WERI-Rb-1 (cell line): ENCODE measurements around the gene ZFAND6.
"Not testable (repeated sequence)": the region's sequence is repeated elsewhere in the genome, so short reads cannot be mapped to it uniquely, and the experiment has no call there.

Experiments used
- DNase-seq: peaks from one replicate; pipeline ENCODE4 v3.0.0-alpha.2; 2020
- H3K27ac ChIP-seq: fragments of 250-450 bp; sonication (Bioruptor Pico); 2 replicates; pipeline ENCODE4 v1.5.1; 2020; ENCODE audit warnings: mild to moderate bottlenecking, moderate library complexity
- H3K27me3 ChIP-seq: fragments of 250-450 bp; sonication (Bioruptor Pico); 2 replicates; pipeline ENCODE4 v1.5.1; 2021; ENCODE audit warnings: mild to moderate bottlenecking, low read depth, moderate library complexity; ENCODE audit not compliant: insufficient read depth, severe bottlenecking
- H3K36me3 ChIP-seq: fragments of 250-450 bp; sonication (Bioruptor Pico); 2 replicates; pipeline ENCODE4 v1.5.1; 2020; ENCODE audit warnings: mild to moderate bottlenecking, moderate library complexity
- H3K4me3 ChIP-seq: 2 replicates; pipeline ENCODE4 v1.5.1; 2011; ENCODE audit warnings: low read depth, mild to moderate bottlenecking, control low read depth, low read length
- H3K9me3 ChIP-seq: fragments of 250-450 bp; sonication (Bioruptor Pico); 2 replicates; pipeline ENCODE4 v1.5.1; 2021; ENCODE audit warnings: mild to moderate bottlenecking, moderate library complexity; ENCODE audit not compliant: severe bottlenecking
- CTCF ChIP-seq: IDR thresholded peaks from 2 replicates; pipeline ENCODE4 v1.5.1; 2011; ENCODE audit warnings: low read depth, mild to moderate bottlenecking, control low read depth, inconsistent platforms, low read length

The ZFAND6 gene

DNA sequence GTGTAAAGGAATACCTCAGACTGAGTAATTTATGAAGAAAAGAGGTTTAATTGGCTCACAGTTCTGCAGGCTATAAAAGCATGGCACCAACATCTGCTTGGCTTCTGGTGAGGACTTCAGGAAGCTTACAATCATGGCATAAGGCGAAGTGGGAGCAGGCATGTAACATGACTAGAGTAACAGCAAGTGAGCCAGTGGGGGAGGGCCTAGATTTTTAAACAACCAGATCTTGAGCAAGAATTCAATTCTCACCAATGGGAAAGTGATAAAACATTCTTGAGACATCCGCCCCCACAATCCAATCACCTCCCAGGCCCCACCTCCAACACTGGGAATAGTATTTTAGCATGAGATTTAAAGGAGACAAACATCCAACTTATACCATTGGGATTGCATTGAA lies 44.3 kb upstream of the ZFAND6 start:
- no peak overlapping the region for H3K4me3 ChIP-seq
- no peaks in the 10 kb centered on the region for H3K36me3 ChIP-seq
- DNase-seq = no peak
- no peaks in the 10 kb centered on the region for H3K27me3 ChIP-seq
- TF ChIP-seq CTCF = no peak
- no peak overlapping the region for H3K27ac ChIP-seq
- H3K9me3 ChIP-seq = peaks cover 2% of the 10 kb centered on the region

DNA sequence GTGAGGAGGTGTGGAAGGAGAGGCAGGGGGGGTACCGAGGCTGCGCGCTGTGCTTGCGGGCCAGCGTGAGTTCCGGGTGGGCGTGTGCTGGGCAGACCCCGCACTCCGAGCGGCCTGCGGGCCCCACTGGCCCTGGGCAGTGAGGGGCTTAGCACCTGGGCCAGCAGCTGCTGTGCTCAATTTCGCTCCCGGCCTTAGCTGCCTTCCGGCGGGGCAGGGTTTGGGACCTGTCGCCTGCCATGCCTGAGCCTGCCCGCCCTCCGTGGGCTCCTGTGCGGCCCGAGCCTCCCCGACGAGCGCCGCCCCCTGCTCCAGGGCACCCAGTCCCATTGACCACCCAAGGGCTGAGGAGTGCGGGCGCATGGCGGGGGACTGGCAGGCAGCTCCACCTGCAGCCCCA lies 43.0 kb upstream of the ZFAND6 start:
- not testable (repeated sequence) for DNase-seq, H3K27ac ChIP-seq, H3K27me3 ChIP-seq, H3K9me3 ChIP-seq, H3K4me3 ChIP-seq, H3K36me3 ChIP-seq

DNA sequence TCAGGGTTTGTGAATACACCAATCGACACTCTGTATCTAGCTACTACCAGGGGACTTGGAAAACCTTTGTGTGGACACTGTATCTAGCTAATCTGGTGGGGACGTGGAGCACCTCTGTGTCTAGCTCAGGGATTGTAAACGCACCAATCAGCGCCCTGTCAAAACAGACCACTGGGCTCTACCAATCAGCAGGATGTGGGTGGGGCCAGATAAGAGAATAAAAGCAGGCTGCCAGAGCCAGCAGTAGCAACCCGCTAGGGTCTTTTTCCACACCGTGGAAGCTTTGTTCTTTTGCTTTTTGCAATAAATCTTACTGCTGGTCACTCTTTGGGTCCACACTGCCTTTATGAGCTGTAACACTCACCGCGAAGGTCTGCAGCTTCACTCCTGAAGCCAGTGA lies 42.3 kb upstream of the ZFAND6 start:
- H3K4me3 ChIP-seq, H3K9me3 ChIP-seq, H3K36me3 ChIP-seq, DNase-seq, H3K27me3 ChIP-seq, H3K27ac ChIP-seq: not testable (repeated sequence)

DNA sequence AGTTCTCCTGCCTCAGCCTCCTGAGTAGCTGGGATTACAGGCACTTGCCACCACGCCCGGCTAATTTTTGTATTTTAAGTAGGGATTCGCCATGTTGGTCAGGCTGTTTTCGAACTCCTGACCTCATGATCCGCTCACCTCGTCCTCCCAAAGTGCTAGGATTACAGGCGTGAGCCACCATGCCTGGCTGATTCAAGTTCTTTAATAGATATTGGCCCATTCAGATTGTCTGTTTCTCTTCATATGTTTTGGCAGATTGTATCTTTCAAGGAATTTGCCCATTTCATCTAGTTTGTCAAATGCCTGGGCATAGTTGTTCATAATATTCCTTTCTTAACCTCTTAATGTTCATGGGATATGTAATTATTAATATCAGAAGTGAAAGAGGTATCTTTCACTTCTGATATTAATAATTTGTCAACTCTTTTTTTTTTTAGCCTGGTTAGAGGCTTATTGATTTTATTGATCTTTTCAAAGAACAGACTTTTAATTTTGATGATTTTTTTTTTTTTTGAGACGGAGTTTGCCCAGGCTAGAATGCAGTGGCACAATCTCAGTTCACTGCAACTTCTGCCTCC lies 40.2 kb upstream of the ZFAND6 start:
- Histone ChIP-seq H3K9me3 (peaks cover 2% of the 10 kb centered on the region), H3K4me3 (no peak overlapping the region), H3K27me3 (no peaks in the 10 kb centered on the region), H3K27ac (no peak overlapping the region), H3K36me3 (no peaks in the 10 kb centered on the region)
- no peak for DNase-seq
- no peak for TF ChIP-seq CTCF

GRCh38 chr15:80020149-80020548 lies 39.3 kb upstream of the ZFAND6 start:
- H3K27ac ChIP-seq, DNase-seq, H3K27me3 ChIP-seq, H3K9me3 ChIP-seq, H3K4me3 ChIP-seq, H3K36me3 ChIP-seq: not testable (repeated sequence)

GRCh38 chr15:80020731-80021130 lies 38.7 kb upstream of the ZFAND6 start:
- H3K9me3 ChIP-seq = no peaks in the 10 kb centered on the region
- no peaks in the 10 kb centered on the region for H3K27me3 ChIP-seq
- no peak overlapping the region for H3K4me3 ChIP-seq
- no peaks in the 10 kb centered on the region for H3K36me3 ChIP-seq
- no peak overlapping the region for H3K27ac ChIP-seq
- no peak for TF ChIP-seq CTCF
- DNase-seq = no peak

GRCh38 chr15:80026310-80026709 lies 33.2 kb upstream of the ZFAND6 start:
- Histone ChIP-seq H3K27ac (no peak overlapping the region), H3K36me3 (no peaks in the 10 kb centered on the region), H3K4me3 (no peak overlapping the region), H3K9me3 (no peaks in the 10 kb centered on the region), H3K27me3 (no peaks in the 10 kb centered on the region)
- no peak for DNase-seq
- no peak for TF ChIP-seq CTCF
